HL-60/S4 treated with phorbol 12-myristate 13-acetate at 8.2 ng/mL for 4 days and 3 days (cell line): ENCODE measurements around the gene S1PR2.

Experiments used
- in situ Hi-C: fragments of 300-500 bp; cut with MboI; formaldehyde crosslinking; loops from 2 replicates; pipeline ENCODE4 v1.15.0; 2022; ENCODE audit warnings: low sequenced_read_pairs

Gene S1PR2

DNA sequence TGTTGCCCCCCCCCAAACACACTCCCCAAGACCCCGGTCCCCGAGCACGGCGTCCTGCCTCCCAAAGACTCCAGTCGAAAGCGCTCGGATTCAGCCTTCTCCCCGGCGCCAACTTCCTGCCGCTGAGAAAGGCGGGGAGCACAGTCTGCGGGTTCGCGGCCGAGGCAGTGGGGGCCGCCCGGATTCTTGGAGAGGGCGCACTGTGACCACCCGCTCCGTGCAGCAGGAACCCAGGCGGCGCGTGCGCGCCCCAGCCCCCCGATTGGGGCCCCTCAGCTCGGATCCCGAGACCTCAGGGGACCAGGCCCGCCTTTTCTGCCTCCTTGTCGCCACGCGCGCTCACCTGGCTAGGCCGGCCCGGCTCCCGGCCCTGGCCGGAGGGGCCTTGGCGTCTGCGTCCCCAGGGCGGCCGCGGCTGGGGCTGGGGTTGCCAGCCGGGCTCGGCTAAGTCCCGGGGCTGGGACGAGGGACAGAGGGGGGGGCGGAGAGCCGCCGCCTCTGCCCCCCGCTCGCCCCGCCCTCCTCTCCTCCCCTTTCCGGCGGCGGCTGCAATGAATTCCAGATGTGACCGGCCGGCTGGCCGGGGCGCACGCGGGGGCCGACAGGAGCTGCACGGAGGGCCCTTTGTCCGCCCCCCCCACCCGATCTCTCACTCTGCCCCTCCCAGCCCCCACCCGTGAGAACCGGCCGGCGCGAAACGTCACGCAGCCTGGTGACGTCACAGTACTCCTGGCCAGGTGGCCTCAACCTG is at the start of gene S1PR2:
TSS of gene S1PR2 (minus strand) at position 471 of the 751 bp plus-strand sequence. CDS start 6,426 bp downstream, outside the sequence.
- in situ Hi-C loops = loop anchor here (25.0 kb wide), 1 partner anchor 294 kb away; the partner anchor contains the start of gene OLFM2

- in situ Hi-C loops = no loop called here
Measured at GRCh38 chr19:10279737-10280442, 48.8 kb upstream of the S1PR2 start.

GRCh38 chr19:10278935-10279334 is 47.8 kb upstream of the S1PR2 start:
- in situ Hi-C loops = no loop called here

GRCh38 chr19:10277795-10278589 is 46.9 kb upstream of the S1PR2 start:
- in situ Hi-C loops = no loop called here

DNA sequence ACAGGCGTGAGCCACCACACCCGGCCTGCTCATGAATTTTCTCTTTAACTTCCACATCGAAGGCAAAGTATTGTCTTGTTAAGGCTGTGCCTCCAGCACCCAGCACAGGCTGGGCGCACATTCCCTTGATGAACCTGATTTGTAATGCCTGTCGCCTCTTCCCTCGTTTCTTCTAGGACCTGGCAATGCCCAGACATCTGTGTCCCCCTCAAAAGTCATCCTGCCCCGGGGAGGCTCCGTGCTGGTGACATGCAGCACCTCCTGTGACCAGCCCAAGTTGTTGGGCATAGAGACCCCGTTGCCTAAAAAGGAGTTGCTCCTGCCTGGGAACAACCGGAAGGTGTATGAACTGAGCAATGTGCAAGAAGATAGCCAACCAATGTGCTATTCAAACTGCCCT is 43.5 kb upstream of the S1PR2 start:
- in situ Hi-C loops = no loop called here

DNA sequence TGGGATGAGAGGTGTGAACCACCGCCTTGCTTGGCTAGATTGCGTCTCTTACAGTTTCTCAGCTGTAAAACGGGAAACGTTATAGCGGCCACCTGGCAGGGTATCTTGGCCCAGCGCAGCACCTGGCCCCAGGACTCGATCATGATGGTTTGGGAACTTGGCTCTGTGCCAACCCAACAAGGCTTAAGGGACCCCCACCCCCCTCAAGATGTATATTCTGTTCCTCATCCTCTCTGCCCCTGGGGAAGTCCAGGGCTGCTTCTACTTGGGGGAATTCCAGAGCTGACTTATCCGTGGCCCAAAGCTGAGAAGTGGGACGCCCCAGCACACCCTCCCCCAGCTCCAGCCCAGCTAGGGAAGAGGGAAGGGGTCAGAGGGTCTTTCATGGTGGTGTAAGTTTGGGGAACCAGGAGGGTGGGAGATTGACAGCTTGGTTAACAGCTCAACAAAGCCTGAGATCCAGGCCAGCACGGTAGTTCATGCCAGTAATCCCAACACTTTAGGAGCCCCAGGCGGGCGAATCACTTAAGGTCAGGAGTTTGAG is 40.5 kb upstream of the S1PR2 start:
- in situ Hi-C loops = no loop called here

DNA sequence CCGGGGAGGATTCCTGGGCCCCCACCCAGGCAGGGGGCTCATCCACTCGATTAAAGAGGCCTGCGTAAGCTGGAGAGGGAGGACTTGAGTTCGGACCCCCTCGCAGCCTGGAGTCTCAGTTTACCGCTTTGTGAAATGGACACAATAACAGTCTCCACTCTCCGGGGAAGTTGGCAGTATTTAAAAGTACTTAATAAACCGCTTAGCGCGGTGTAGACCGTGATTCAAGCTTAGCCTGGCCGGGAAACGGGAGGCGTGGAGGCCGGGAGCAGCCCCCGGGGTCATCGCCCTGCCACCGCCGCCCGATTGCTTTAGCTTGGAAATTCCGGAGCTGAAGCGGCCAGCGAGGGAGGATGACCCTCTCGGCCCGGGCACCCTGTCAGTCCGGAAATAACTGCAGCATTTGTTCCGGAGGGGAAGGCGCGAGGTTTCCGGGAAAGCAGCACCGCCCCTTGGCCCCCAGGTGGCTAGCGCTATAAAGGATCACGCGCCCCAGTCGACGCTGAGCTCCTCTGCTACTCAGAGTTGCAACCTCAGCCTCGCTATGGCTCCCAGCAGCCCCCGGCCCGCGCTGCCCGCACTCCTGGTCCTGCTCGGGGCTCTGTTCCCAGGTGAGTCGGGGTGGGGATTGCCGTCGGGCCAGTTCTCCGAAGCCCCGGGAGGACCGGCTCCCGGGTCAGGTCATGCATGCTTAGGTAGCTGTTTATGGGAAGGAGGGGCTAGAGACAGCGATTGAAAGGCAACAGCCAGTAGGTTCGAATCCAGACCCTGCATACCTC is 39.7 kb upstream of the S1PR2 start, which contains the start of gene ICAM1:
TSS of gene ICAM1 (plus strand) at position 505 of the 779 bp plus-strand sequence. CDS start at position 545, 40 bp downstream.
- in situ Hi-C loops = no loop called here

- in situ Hi-C loops = no loop called here
Measured at GRCh38 chr19:10270180-10270615, 39.1 kb upstream of the S1PR2 start.

GRCh38 chr19:10269333-10270179 is 38.4 kb upstream of the S1PR2 start:
- in situ Hi-C loops = no loop called here

DNA sequence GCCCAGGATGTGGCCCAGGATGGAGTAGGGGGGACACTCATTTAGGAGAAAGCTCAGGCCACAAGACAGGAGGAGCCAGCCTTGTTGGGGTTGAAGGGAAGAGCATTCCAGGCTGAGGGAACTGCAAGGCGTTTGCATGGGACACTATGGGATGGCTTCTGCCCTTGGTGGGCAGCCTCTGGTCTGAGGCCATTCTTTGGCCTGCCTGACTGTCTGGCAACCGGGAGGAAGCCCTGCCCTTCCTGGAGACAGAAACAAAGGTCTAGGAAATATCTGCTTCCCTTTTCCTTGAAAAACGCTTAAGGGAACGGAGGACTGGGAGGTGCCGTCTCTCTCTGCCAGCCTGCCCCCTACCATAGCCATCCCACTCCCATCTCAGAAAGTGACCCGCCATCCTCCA is 36.9 kb upstream of the S1PR2 start:
- in situ Hi-C loops = no loop called here

GRCh38 chr19:10266706-10267105 is 35.6 kb upstream of the S1PR2 start:
- in situ Hi-C loops = no loop called here

DNA sequence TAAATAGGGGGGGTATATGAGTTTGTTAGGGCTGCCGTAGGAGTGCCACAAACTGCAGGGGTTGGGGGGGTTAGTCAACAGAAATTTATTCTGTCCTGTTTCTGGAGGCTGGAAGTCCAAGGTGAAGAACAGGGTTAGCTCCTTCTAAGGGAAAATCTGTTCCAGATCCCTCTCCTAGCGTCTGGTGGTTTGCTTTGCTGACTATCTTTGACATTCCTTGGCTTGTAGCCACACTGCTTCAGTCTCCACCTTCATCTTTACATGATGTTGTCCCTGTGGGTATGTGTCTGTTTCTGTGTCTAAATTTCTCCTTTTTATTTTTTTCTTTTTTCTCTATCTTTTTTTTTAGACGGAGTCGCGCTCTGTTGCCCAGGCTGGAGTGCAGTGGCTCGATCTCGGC is 31.6 kb upstream of the S1PR2 start:
- in situ Hi-C loops = loop anchor here (5.0 kb wide), 1 partner anchor 125 kb away; no protein-coding TSS in a partner anchor

- in situ Hi-C loops = loop anchor here (5.0 kb wide), 1 partner anchor 127 kb away; no protein-coding TSS in a partner anchor
Measured at GRCh38 chr19:10260141-10260584, 29.0 kb upstream of the S1PR2 start.

- in situ Hi-C loops = no loop called here
Measured at GRCh38 chr19:10259162-10259905, 28.2 kb upstream of the S1PR2 start.

GRCh38 chr19:10258080-10258710 is 27.1 kb upstream of the S1PR2 start:
- in situ Hi-C loops = no loop called here

DNA sequence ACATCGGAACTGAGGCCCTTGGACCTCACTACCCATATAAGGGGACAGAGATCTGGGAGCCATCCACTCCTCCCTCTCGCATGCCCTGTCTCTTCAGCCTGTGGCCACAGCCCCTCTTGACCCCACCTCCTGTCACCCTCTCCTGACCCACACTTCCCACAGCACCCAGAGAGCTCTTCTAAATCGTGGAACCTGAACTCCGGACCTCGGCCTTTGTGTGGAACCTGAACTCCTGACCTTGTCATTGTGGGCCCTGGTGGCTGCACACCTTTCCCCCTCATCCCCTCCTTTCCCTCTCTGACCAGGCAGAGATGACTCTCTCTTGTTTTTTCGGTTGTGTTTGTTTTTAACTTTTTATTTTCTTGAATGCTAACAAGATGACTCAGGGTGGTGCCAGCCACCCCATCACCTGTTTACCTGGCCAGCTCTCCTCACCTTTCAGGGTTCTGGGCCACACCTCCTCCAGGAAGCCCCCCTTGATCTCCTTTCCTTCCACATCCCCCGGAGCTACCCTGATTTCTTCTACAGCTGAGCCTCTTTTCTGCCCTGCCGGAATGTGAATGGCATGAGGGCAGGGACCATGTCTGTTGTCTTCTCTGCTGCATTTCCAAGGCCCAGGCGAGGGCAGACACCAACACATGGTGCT is 26.0 kb upstream of the S1PR2 start:
- in situ Hi-C loops = no loop called here

- in situ Hi-C loops = no loop called here
Measured at GRCh38 chr19:10256551-10256950, 25.4 kb upstream of the S1PR2 start.
